DMS153 treated with DMSO at 0.1 percent for 48 hours (cell line): ENCODE results near the gene ERBIN.
"Not testable (repeated sequence)": the region's sequence is repeated elsewhere in the genome, so short reads cannot be mapped to it uniquely, and the experiment has no call there.

Source experiments
- DNase-seq: peaks from one replicate; lab custom pipeline; 2025; ENCODE audit not compliant: unreplicated experiment; lab: John Stamatoyannopoulos, UW

ERBIN gene

DNA sequence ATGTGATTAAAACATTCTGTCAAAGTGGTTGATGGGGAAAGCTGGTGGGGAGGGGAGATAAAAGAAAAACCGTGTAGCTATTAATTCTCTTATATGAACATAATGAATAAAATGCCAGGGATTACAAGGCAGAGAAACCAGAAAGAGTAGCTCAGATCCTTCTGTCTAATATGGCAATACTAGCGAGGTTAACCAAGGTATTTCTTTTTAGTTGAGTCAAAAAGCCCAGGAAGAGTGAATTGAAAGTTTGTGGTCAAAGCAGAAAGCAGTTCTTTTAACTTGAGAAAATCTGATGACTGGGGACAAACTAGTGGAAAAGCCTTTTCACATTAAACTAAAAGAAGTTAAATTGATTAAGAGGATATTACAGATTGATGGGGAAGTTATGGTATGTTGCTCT lies 76.0 kb downstream of the ERBIN start:
- no peak for DNase-seq

DNA sequence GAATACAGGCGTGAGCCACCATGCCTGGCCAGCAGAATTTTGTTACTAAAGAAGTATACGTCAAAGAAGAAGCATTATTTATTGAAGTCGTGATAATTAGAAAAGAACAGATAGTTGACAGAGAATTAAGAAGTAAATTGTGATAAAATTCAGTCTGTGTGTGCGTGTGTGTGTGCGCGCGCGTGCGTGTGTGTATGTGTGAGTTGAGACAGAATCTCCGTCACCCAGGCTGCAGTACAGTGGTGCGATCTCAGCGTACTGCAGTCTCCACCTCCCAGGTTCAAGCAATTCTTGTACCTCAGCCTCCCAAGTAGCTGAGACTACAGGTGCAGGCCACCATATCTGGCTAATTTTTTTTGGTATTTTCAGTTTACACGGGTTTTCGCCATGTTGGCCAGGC lies 77.8 kb downstream of the ERBIN start:
- no peak for DNase-seq

DNA sequence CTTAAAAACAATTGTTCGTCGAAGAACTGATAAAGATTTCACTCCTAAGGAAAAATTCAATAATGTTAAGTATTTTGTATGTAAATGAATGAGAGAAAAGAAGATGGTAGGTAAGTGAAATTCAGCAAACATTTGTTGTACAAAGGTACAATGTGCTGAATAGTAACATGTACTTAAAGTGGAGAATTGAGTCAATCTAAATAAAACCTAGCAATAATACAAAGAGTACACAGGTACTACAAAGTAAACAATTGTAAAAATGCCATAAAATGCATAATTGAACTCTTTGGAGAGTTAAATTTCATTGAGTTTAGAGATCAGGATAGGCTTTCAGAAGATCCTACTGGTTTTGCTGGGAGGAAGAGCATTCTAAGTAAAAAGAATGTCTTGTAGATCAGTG lies 82.9 kb downstream of the ERBIN start:
- DNase-seq = no peak

DNA sequence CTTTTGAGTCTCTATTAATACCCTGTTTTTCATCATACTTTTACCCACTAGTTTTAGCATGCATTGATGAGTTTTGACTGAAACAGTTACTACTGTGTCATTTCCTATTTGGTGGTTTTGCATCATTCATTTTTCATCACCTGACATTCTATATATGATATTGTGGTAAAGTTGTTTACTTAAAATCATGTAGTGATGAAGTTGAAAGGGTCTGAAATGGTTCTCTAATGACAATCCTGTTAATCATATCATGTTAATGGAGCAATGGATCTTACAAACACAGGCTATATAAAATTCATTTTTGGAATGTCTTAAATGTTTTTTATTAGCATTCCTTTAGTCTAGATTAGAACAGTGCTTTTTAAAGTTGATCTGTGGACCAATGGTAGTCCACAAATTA lies 84.1 kb downstream of the ERBIN start:
- no peak for DNase-seq

DNA sequence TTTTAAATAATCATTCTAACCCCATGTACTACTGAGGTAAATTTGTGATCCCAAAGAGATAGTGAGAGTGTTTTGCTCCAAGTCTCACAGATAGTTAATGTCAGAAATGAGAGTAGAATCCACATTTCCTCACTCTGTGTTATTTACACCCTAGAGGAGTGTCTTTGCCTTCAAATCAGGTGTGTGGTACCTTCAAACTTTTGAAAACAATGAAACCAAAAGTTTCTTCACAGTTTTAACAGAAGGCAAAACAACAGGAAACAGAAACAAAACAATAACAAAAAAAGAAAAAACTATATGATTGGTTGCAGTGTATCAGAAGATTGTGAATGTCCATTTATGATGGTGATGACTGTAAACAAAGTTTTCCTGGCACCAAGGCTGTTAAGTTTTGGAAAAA lies 85.9 kb downstream of the ERBIN start:
- DNase-seq = no peak

DNA sequence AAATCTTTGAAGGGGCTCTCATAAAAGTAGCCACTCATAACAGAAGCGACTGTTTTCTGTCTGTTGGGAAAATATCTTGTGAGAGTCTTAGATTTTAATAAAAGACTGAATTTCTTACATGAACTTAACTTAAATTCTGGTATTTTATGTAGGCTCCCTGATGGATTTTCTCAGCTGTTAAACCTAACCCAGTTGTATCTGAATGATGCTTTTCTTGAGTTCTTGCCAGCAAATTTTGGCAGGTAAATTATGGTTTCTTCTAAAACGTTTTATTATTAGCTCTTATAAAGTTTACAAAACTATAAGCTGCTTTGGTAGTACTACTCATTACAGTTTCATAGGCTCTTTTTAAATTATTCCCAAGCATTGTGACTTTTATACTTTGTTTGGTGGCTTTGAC lies 87.0 kb downstream of the ERBIN start:
- no peak for DNase-seq

DNA sequence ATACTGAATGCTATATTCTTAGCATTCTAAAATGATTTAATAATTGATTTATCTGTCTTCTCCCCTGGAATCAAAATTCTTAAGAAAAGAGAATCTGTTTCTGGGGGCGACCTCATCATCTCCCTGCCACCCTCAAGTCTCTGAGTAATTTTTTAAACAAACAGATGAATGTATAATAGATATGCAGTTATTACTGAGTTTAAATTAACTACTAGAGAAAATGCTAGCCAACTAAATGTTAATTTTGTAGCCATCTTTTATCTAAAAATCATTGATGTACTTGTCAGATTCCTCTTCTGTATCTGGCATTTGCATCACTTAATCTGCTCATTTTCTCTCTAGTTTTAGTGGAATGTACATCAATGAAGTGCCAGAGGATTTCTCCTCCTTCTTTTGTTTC lies 87.5 kb downstream of the ERBIN start:
- DNase-seq = no peak

DNA sequence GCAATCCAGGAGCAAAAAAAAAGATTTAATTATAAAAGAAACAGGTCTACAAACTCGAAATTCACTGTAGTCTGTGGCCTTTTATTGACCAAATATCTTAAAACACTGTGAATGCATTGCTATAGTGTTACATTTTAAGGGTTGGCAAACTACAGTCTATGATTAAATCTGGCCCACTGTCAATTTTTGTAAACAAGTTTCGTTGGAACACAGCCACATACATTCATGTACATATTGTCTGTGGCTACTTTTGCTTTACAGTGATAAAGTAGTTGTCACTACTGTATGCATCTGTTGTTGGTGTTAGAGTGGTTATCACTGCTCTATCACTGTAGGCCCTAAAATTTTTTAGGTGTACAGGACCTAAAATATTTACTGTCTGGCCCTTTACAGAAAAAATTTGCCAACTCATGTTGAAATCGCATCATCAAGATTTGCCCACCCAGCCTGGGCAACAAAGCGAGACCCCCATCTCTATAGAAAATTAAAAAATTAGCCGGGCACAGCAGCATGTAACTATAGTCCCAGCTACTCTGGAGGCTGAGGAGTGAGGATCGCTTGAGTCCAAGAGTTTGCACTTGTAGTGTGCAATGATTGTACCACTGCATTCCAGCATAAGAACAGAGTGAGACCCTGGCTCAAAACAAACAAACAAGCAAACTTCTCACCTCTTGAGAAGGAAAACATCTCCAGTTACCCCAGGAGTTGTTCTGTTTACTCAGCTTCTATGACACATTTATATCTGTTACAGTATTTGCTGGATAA lies 89.0 kb downstream of the ERBIN start:
- no peak for DNase-seq

DNA sequence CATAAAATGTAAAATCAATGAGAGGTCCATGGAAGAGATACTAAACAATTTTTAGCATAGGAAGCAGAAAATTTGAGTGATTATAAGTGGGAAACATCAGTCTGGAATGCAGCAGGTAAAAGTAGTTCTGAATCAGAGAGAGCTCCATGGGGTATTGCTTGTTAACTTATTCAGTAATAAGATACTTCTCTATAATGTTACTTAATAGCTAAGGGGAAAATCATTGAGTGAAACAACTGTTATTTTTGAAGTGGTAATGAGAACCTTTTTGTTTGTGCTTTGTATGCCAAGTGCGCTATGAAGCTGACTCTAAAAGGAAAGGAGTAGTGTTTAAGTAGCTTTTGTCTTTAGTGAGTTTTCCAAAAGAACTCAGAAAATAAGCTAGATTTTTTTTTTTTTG lies 95.2 kb downstream of the ERBIN start:
- no peak for DNase-seq

DNA sequence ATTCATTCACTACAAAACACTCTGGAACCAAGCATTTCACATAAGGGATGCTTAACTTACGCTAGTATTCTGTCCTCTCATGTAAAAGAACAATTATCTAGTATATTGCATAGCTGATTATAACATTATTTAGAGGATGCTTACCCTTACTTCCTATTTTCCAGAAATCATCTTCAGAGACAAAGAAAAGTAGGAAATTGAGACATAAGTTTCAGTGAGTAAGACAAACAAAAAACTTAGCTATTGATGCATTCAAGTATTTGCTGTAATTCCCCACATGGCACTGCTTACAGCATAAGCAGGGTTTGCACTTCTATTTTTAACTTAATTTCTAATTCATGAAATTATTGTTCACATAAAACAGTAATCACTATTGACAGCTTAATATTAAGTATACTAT lies 112.9 kb downstream of the ERBIN start:
- DNase-seq = no peak

DNA sequence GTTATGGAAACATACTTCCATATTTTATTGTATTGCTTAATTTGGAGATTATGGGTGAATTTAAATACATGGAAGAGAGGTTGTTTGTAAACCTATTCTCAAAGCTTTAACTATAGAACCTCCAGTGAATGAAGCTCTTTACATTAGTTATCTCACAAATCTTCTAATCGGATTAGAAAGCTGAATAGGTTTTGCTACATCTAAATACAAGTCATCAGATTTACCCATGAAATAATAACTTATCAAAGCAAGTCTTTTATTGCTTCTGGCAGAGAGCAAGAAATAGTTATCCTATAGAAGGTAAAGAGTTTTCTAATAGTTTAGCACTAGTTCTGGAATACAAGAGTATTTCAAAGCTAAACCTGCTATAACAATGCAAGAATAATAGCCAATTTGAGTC lies 113.3 kb downstream of the ERBIN start:
- no peak for DNase-seq

DNA sequence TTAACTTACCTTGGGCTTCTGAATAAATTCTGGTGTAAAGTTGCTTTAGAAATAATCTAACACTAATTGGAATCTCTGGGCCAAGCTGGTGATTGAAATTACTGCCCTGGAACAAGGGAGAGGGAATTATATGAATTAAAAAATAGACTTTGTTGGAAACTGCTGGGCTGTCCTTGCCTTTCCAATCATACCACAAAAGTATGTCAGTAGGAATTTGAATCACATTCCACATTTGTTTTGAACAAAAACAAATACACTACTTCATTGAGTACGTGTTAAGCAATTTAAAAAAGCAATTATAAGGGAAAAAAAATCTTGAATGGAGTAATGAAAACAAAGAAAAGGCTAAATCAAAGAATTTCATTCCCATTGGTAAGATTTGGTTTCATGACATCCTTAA lies 115.3 kb downstream of the ERBIN start:
- DNase-seq = no peak

DNA sequence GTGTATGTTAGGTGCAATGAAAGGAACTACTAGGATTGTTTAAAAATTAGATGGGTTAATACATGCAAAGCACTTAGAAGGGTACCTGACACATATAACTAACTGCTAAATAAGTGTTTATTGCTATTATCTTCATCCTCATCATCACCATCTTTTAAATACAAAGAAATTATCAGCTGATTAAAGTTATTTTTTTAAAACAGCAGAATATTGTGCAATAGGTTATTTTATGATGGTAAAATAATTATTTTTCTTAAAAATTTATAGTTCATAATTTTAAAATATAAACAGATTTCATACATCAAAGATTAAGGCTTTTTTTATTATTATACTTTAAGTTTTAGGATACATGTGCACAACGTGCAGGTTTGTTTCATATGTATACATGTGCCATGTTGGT lies 130.9 kb downstream of the ERBIN start:
- DNase-seq = no peak

DNA sequence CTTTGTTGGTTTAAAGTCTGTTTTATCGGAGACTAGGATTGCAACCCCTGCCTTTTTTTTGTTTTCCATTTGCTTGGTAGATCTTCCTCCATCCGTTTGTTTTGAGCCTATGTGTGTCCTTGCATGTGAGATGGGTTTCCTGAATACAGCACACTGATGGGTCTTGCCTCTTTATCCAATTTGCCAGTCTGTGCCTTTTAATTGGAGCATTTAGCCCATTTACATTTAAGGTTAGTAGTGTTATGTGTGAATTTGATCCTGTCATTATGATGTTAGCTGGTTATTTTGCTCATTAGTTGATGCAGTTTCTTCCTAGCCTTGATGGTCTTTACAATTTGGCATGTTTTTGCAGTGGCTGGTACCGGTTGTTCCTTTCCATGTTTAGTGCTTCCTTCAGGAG lies 134.9 kb downstream of the ERBIN start:
- DNase-seq = not testable (repeated sequence)

DNA sequence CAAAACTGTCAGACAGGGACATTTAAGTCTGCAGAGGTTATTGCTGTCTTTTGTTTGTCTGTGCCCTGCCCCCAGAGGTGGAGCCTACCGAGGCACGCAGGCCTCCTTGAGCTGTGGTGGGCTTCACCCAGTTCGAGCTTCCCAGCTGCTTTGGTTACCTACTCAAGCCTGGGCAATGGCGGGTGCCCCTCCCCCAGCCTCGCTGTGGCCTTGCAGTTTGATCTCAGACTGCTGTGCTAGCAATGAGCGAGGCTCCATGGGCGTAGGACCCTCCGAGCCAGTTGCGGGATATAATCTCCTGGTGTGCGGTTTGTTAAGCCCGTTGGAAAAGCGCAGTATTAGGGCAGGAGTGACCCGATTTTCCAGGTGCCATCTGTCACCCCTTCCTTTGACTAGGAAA lies 136.7 kb downstream of the ERBIN start:
- DNase-seq = not testable (repeated sequence)

DNA sequence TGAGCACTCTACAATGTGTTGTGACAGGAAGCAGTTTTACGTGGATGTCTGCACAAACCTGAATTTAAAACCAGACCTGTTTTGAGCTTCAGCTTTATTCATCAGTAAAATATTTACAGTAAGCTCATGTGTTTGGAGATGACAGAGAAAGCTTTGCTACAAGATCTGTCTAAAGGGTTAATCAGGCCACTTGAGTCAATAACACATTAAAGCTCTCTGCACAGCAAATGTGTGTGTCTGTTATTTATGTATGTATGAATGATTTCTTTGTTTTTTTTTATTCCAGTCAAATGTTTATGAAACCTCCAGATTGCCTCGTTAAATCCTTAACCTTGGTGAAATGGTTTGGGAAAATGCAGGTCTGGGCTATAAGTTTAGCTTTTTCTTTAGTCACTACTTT lies 140.5 kb downstream of the ERBIN start:
- no peak for DNase-seq

DNA sequence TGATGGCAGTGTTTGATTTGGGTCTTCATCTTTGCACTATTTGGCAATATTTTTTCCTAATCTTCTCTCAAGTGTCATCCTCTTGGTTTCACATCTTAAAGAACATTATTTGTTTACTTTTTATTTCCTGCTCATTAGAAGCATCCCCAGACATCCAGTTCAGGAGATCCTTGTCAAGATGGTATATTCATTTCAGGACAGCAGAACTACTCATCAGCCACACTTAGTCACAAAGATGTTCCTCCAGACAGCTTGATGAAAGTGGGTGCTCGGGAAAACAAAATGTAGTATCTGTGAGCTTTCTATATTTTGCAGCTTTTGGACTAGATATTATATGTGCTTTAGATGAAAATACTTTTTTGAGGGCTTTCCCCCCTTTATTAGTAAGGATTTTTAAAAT lies 145.7 kb downstream of the ERBIN start:
- no peak for DNase-seq

DNA sequence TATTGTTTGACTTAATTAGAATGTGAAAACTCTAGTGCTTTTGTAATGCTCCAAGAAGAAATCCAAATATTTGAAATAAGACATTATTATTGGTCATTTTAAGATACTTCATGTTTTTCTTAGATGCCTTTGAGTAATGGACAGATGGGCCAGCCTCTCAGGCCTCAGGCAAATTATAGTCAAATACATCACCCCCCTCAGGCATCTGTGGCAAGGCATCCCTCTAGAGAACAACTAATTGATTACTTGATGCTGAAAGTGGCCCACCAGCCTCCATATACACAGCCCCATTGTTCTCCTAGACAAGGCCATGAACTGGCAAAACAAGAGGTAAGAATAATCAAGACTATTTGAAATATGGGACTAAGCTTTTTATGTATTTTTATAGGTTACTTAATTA lies 148.5 kb downstream of the ERBIN start:
- DNase-seq = no peak

DNA sequence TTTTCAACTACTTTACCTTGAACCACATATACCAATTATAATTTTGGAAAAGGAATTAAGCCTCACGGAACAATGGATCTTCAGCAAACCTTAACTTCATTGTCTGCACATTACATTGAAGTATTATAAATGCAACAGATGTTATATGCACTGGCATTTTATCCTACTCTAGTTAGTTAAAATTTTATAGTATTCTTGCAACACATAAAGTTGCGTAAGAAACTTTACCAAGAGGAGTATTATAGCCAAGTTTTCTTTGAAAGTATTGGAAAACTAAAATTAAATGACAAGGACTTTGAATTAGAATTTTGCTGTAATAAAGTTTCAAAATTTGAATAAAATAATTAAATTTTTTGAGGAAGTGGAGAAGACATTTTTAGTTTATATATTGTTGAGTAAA lies 154.3 kb downstream of the ERBIN start:
- no peak for DNase-seq

DNA sequence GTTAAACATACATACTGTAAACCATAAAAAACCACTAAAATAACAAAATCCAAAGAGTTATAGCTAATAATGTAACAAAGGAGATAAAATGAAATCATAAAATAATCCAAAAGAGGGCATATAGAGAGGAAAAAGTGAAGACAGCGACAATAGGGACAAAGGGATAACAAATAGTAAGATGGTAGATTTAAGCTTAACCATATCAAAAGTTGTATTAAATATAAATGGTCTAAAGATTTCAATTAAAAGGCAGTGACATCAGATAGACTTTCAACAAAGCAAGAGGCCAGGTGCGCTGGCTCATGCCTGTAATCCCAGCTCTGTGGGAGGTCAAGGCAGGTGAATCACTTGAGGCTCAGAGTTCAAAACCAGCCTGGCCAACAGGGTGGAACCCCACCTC lies 163.0 kb downstream of the ERBIN start:
- no peak for DNase-seq

DNA sequence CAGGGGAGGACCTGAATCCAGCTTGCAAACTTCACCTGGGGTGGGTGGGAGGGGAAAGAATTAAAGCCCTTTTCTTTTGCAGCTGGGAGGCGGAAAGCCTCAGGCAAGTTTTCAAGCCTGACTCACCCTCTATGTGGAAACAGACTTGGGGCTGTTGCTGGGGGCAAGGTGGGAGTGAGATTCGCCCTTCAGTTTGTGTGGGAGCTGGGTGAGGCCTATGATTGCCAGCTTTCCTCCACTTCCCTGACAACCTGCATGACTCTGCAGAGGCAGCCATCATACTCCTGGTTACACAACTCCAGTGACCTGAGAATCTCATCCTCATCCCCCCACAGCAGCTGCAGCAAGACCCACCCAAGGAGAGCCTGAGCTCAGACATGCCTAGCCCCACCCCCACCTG lies 174.5 kb downstream of the ERBIN start:
- no peak for DNase-seq

DNA sequence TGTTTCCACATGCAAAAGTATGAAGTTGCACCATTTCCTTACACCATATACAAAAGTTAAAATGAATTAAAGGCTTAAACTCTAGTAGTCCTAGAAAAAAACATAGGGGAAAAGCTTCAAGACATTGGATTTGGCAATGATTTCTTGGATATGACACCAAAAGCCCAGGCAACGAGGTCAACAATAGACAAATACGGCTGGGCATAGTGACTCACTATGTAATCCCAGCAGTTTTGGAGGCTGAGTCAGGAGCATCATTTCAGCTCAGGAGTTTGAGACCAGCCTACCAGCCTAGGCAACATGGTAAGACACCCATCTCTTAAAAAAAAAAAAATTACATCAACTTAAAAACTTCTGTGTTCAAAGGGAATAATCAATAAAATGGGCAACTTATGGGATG lies 186.8 kb downstream of the ERBIN start:
- no peak for DNase-seq

DNA sequence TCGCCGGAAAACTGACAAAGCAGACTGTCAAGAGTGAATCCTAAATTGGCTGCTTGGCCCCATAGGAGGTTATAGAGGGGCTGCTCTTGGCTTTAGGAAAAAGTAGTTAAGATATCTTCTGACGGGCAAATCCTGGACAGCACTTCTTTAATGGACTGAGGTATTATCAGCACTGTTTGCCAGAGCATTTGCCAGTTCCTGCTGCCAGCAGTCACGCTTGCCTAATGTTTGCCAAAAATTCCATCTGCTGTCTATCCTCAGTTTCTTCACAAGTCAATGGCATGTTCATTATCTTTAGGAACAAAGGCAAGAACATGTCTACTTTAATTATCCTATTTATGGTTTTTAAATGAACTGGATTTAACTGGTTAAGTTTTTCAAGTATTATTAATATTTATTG lies 191.9 kb downstream of the ERBIN start:
- DNase-seq = no peak
